ENCODE measurements around the gene TGFB1.

Gene TGFB1

DNA sequence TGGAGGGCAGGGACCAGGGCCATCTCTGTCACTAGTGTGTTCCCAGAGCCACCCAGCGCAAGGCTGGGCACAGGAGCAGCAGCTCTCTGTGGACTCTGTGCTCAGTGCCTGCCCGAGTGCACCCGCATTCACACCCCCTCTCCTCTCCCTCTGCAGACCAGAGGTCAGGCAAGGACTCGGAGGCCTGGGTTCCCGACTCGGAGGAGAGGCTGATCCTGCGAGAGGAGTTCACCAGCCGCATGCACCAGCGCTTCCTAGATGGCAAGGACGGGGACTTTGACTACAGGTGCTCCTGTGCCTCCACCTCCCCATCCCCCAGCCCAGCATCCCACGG, 33.6 kb downstream of the TGFB1 start:
- no peak for DNase-seq

- no peak for DNase-seq
Observed at GRCh38 chr19:41319500-41320184, 34.1 kb downstream of the TGFB1 start.

DNA sequence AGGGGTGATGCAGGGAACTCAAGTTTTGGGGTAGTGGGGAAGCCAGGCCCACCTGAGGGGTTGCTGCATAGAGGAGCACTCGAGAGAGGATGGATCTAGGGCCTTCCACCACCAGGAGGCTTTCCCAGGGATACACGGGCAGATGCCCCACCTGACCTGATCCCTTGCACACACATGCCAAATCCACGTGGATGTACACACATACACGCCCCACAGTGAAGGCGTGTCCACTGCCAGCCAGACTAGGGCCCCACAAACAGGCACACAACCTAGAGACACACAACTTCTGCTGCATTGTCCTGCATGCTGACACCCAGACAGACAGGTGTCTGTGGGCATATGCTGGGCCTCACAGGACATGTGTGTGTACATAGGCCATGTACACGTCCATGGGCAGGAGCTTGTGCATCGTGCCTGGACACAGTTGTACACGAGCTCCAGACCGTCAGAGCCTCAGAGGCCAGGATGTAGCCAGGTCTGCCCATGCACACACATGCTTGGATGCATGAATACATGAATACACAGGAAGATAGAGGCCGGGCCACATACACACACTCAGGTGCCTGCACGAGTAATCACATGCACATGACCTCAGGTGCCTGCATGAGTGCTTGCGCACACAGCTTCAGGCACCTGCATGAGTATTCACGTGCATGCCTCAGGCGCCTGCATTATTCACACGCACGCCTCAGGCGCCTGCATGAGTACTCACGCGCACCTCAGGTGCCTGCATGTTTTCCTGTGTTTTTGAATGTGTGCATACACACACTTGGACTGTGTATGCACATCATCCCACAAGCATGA, 34.8 kb downstream of the TGFB1 start:
- no peak for DNase-seq

DNA sequence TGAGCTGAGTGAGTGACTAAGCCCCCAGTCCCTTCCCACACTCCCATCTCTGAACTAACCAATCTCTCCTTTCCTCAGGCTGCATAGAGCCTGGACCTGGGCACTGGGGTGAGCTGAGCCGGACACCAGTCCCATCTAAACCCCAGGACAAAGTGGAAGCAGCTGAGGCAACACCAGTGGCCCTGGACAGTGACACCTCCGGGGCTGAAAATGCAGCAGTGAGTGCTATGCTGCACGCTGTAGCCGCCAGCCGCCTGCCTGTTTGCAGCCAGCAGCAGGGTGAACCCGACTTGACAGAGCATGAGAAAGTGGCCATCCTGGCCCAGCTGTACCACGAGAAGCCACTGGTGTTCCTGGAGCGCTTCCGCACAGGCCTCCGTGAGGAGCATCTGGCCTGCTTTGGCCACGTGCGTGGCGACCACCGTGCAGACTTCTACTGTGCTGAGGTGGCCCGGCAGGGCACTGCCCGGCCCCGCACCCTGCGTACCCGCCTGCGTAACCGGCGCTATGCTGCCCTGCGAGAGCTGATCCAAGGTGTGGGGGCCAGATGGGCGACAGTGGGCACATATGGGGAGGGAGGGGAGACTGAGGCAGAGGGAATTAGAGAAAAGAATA, 37.3 kb downstream of the TGFB1 start:
- DNase-seq, result no peak

DNA sequence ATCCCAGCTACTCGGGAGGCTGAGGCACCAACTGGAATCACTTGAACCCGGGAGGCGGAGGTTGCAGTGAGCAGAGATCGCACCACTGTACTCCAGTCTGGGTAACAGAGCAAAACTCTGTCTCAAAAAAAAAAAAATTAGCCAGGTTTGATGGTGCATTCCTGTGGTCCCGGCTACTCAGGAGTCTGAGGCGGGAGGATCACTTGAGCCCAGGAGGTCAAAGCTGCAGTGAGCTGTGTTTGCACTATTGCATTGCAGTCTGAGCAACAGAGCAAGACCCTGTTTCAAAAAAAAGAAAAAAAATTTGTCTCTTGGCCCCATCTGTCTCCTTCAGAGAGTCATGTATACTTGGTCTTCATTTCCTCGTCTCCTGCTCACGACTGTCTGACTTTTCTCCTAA, 42.1 kb downstream of the TGFB1 start:
- no peak for DNase-seq

DNA sequence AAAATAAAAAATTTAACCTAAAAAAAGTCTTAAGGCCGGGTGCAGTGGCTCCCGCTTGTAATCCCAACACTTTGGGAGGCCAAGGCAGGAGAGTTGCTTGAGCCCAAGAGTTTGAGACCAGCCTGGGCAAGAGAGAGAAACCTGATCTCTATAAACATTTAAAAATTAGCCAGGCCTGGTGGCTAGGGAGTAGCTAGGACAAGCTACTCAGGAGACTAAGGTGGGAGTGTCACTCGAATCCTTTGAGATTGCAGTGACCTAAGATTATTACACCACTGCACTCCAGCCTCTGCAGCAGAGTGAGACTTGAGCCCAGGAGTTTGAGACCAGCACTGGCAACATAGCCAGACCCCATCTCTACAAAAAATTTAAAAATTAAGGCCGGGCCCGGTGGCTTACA, 42.6 kb downstream of the TGFB1 start:
- DNase-seq, result peak; percentile 17

- DNase-seq, result peak; percentile 92
Observed at GRCh38 chr19:41310033-41310831, 43.5 kb downstream of the TGFB1 start, which contains the start of gene CCDC97. Gene CCDC97, plus strand, starts transcription at chr19:41310172. Its CDS starts 139 bp downstream, at chr19:41310311.

DNA sequence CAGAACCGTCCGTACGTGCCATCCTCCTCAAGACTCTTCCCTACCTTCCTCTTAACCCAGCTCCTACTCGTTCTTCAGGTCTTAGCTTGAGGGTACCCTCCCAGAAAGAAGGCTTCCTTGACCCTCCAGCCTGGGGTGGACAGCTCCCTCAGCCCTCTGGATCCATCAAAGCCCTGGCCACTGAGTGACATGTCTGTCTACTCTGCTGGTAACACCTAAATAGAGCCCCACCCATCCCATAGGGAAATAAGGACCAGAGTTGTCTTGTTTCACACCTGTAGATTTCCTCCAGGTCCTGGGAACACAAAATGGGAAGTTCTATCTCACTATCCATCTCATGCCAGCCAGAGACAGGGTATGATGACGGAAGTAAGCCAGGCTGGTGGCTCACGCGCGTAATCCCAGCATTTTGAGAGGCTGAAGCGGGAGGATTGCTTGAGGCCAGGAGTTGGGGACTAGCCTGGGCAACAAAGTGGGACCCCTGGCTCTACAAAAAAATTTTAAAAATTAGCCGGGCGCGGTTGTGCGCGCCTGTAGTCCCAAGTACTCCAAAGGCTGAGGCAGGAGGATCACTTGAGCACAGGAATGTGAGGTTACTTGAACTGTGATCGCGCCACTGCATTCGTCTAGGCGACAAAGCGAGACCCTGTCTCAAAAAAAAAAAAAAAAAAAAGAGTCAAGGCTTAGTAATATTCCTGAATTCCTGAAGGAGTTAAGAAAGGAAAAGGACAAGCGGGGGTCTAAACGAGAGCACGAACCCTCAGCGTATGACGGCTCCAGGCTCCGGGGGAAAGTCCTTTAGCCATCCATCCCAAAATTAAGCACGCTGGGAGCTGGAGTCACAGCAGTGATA, 44.3 kb downstream of the TGFB1 start:
- peak; percentile 43 for DNase-seq

GRCh38 chr19:41308450-41309179, 45.1 kb downstream of the TGFB1 start:
- DNase-seq, result peak; percentile 87

DNA sequence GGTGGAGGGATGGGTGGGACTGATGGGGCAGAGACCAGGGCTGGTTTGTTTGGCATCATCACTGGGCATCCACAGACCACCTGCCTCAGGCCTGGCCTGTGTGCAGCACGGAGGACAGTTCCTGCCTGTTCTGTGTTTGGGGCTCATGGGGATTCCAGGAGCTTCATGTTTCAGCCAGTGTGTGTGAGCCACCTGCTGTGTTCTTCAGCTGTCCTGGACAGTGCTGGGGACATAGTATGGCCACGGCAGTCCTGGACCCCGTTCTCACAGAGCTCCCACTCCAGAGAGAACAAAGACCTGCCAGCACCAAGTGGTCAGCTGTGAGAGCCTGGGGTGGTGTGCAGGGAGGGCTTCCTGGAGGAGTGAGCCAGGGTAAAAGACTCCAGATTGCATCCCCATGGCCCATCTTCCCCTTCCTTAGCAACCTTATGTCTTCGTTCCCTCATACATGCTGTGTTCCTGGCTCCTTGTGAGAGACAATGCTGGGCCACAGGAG, 45.7 kb downstream of the TGFB1 start:
- no peak for DNase-seq

GRCh38 chr19:41307090-41307875, 46.4 kb downstream of the TGFB1 start:
- no peak for DNase-seq

- no peak for DNase-seq
Observed at GRCh38 chr19:41305927-41306793, 47.6 kb downstream of the TGFB1 start.

DNA sequence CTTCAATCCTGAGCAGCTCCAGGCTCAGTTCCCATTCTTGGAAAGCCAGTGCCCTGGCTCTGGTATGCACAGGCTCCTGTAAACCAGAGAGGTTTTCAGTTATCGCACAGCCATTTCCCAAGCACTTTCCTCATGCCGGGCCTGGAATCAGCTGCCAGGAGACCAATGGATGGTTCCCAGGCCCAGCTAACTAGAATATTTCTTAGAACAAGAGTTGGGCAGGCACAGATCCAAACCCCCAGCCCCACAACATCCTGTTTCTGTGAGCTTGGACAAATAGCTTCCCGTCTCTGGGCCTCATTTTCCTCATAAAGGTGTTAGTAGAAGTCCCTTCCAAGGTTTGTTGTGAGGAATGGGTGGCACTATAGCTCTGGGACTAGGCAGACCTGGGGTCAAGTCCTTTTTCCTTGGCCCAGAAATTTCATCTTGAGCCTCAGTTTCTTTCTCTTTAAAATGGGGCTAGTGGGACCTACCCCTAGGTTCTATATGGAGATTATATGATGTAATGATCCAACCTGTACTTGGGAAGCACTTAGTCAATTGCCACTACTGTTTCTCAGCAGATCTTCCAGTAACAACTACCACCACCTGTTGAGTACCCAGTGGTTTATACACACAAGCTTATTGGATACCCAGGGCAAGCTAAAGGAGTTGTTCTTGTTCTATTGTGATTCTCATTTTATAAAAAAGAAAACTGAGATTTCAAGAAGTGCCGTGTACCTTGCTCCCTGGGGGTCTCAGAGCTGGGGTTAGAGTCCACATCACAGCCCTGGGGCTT, 48.8 kb downstream of the TGFB1 start:
- DNase-seq, result no peak

- no peak for DNase-seq
Observed at GRCh38 chr19:41303954-41304353, 49.8 kb downstream of the TGFB1 start.

DNA sequence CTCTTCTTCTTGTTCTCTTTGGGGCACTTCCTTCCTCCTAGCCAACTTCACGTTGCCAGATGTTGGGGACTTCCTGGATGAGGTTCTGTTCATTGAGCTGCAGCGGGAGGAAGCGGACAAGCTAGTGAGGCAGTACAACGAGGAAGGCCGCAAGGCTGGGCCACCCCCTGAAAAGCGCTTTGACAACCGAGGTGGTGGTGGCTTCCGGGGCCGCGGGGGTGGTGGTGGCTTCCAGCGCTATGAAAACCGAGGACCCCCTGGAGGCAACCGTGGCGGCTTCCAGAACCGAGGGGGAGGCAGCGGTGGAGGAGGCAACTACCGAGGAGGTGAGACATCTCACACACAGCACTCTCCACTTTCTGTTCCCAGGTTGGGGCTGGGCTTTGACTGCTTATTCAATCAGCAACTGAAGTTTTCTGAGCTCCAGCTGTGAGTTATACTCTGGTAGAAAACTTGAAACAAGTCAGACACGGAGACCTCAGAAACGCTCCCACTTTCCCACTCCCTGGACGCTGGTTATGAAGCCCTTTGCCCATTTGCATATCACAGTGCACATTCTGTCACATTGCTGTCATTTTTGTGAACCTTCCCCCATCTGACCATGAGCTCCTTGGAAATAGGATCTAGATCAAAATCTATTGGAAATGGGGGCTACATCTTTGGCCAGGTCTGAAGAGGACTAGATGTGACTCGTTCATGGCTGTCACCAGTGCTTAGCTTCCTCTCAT, 50.9 kb downstream of the TGFB1 start:
- DNase-seq, result no peak

- no peak for DNase-seq
Observed at GRCh38 chr19:41300555-41300954, 53.2 kb downstream of the TGFB1 start.

DNA sequence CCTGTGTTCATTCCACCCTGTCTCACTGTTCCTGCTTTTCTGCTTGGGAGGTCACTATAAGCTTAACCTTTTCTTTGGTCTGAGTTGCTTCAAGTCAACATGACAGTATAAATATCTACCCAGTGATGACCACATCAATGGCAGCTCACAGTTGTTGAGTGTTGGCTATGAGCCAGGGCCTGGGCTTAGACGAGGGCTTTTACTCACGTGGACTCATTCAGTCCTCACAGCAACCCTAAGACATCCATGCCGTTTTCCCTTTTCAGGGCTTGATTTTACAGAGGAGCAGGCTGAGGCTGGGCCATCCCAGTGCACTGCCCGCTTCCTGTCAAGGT, 54.0 kb downstream of the TGFB1 start:
- peak; percentile 20 for DNase-seq

Data from NCI-H69 (cell line).